WTC11 (cell line): ENCODE data around the gene TMEM181.

Experiments used
- TF ChIP-seq, protein P1 (sequence below): fragments of 200-600 bp; IDR thresholded peaks from 2 replicates; pipeline ENCODE4 v1.8.0; 2022; ENCODE audit warnings: antibody characterized with exemption
- TF ChIP-seq, protein P2 (sequence below): sonication (generic); formaldehyde crosslinking; IDR thresholded peaks from 2 replicates; pipeline ENCODE4 v1.8.1; 2022; ENCODE audit warnings: low read depth, missing genetic modification reagents, borderline replicate concordance

DNA sequence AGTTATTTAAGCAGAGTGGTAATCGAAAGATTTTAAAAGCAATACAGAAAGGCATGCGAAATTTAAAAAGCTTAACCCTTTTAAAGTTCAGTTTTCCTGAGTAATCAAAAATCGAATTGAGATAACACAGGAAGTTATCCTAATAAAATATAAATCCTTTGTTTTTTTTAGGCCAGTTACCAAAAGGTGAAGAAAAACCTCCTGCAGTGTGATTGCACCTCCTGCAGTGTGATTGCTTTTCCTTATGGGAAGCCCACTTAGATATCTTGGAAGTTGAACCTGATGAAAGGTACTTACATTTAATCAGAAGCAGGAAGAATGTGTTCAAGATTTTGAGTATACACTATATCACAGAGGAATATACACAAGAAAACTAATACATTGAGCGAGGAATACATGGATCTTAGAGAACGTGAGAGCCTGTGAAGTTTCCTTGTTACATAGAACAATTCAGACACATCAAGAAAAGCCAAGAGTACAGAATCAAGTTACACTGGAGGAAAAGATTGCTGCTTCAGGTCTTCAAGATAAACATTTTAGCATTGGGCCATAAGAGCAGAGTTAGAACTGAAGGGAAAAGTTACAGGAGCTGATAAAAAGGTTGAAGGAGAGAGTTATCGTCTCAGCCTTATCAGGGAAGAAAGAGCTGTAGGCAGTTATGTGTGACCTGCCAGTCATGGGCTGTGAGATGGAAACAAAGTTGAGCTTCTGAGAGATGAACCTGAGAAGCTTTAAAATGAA, 7.7 kb upstream of the TMEM181 start:
- TF ChIP-seq, protein P1, sequence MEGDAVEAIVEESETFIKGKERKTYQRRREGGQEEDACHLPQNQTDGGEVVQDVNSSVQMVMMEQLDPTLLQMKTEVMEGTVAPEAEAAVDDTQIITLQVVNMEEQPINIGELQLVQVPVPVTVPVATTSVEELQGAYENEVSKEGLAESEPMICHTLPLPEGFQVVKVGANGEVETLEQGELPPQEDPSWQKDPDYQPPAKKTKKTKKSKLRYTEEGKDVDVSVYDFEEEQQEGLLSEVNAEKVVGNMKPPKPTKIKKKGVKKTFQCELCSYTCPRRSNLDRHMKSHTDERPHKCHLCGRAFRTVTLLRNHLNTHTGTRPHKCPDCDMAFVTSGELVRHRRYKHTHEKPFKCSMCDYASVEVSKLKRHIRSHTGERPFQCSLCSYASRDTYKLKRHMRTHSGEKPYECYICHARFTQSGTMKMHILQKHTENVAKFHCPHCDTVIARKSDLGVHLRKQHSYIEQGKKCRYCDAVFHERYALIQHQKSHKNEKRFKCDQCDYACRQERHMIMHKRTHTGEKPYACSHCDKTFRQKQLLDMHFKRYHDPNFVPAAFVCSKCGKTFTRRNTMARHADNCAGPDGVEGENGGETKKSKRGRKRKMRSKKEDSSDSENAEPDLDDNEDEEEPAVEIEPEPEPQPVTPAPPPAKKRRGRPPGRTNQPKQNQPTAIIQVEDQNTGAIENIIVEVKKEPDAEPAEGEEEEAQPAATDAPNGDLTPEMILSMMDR: no peak
- TF ChIP-seq, protein P2, sequence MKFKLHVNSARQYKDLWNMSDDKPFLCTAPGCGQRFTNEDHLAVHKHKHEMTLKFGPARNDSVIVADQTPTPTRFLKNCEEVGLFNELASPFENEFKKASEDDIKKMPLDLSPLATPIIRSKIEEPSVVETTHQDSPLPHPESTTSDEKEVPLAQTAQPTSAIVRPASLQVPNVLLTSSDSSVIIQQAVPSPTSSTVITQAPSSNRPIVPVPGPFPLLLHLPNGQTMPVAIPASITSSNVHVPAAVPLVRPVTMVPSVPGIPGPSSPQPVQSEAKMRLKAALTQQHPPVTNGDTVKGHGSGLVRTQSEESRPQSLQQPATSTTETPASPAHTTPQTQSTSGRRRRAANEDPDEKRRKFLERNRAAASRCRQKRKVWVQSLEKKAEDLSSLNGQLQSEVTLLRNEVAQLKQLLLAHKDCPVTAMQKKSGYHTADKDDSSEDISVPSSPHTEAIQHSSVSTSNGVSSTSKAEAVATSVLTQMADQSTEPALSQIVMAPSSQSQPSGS (CRISPR knock-in tag): no peak
